Measurements from ENCODE around the gene PDGFB.

PDGFB gene

GRCh38 chr22:39277142-39277607 is 32.4 kb upstream of the PDGFB start:
- H3K79me2 ChIP-seq (ENCODE audit: low read length): no peaks in the 10 kb centered on the region
- no peaks in the 10 kb centered on the region for H3K9me2 ChIP-seq (replicated peaks; ENCODE audit: insufficient read depth, low read length)
- H3F3A ChIP-seq (ENCODE audit: insufficient read depth, low read length): peaks cover 3% of the 10 kb centered on the region; the same call in 1 of the 2 replicates
- peak overlapping the region; percentile 3; the same call in 1 of the 2 replicates for H2AFZ ChIP-seq (ENCODE audit: low read length)
- no peak for TF ChIP-seq EZH2 (optimal IDR thresholded peaks at IDR 0.05; ENCODE audit: low read depth, low read length)
- TF ChIP-seq EZH2phosphoT487 (IDR thresholded peaks at IDR 0.05; ENCODE audit: low read length): no peak
- TF ChIP-seq, protein P1, sequence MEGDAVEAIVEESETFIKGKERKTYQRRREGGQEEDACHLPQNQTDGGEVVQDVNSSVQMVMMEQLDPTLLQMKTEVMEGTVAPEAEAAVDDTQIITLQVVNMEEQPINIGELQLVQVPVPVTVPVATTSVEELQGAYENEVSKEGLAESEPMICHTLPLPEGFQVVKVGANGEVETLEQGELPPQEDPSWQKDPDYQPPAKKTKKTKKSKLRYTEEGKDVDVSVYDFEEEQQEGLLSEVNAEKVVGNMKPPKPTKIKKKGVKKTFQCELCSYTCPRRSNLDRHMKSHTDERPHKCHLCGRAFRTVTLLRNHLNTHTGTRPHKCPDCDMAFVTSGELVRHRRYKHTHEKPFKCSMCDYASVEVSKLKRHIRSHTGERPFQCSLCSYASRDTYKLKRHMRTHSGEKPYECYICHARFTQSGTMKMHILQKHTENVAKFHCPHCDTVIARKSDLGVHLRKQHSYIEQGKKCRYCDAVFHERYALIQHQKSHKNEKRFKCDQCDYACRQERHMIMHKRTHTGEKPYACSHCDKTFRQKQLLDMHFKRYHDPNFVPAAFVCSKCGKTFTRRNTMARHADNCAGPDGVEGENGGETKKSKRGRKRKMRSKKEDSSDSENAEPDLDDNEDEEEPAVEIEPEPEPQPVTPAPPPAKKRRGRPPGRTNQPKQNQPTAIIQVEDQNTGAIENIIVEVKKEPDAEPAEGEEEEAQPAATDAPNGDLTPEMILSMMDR (IDR thresholded peaks at IDR 0.05; ENCODE audit: low read length): no peak
- H3K27me3 ChIP-seq (replicated peaks; ENCODE audit: insufficient read depth, low read length): no peaks in the 10 kb centered on the region
- H3K27ac ChIP-seq (ENCODE audit: low read length): no peak overlapping the region
- H3K4me2 ChIP-seq (ENCODE audit: low read depth, low read length): peak overlapping the region; percentile 31
- peaks cover 22% of the 10 kb centered on the region for H3K4me1 ChIP-seq (ENCODE audit: low read length)
- H3K9ac ChIP-seq (ENCODE audit: low read length): no peak overlapping the region
- no peaks in the 10 kb centered on the region for H4K20me1 ChIP-seq (ENCODE audit: insufficient read depth, low read length)
- H3K4me3 ChIP-seq (ENCODE audit: low read length): no peak overlapping the region
- H3K36me3 ChIP-seq (replicated peaks; ENCODE audit: insufficient read depth, low read length): no peaks in the 10 kb centered on the region
- DNase-seq: peak; percentile 29
- H3K9me3 ChIP-seq (replicated peaks; ENCODE audit: insufficient read depth, low read length): no peaks in the 10 kb centered on the region

GRCh38 chr22:39276440-39277141 is 31.8 kb upstream of the PDGFB start:
- Histone ChIP-seq H4K20me1 (ENCODE audit: insufficient read depth, low read length) (no peaks in the 10 kb centered on the region), H3K9me3 (replicated peaks; ENCODE audit: insufficient read depth, low read length) (no peaks in the 10 kb centered on the region), H3K9ac (ENCODE audit: low read length) (no peak overlapping the region), H3K36me3 (replicated peaks; ENCODE audit: insufficient read depth, low read length) (no peaks in the 10 kb centered on the region), H3K9me2 (replicated peaks; ENCODE audit: insufficient read depth, low read length) (no peaks in the 10 kb centered on the region), H3F3A (ENCODE audit: insufficient read depth, low read length) (peaks cover 3% of the 10 kb centered on the region; the same call in 1 of the 2 replicates), H3K27ac (ENCODE audit: low read length) (no peak overlapping the region), H3K4me1 (ENCODE audit: low read length) (peaks cover 22% of the 10 kb centered on the region), H3K4me2 (ENCODE audit: low read depth, low read length) (peak overlapping the region; percentile 31; the same call in 1 of the 2 replicates), H2AFZ (ENCODE audit: low read length) (no peak overlapping the region), H3K27me3 (replicated peaks; ENCODE audit: insufficient read depth, low read length) (no peaks in the 10 kb centered on the region), H3K79me2 (ENCODE audit: low read length) (no peaks in the 10 kb centered on the region), H3K4me3 (ENCODE audit: low read length) (no peak overlapping the region)
- TF ChIP-seq EZH2phosphoT487 (IDR thresholded peaks at IDR 0.05; ENCODE audit: low read length) (no peak), EZH2 (optimal IDR thresholded peaks at IDR 0.05; ENCODE audit: low read depth, low read length) (no peak)
- TF ChIP-seq, protein P1 (IDR thresholded peaks at IDR 0.05; ENCODE audit: low read length): no peak
- DNase-seq: no peak

DNA sequence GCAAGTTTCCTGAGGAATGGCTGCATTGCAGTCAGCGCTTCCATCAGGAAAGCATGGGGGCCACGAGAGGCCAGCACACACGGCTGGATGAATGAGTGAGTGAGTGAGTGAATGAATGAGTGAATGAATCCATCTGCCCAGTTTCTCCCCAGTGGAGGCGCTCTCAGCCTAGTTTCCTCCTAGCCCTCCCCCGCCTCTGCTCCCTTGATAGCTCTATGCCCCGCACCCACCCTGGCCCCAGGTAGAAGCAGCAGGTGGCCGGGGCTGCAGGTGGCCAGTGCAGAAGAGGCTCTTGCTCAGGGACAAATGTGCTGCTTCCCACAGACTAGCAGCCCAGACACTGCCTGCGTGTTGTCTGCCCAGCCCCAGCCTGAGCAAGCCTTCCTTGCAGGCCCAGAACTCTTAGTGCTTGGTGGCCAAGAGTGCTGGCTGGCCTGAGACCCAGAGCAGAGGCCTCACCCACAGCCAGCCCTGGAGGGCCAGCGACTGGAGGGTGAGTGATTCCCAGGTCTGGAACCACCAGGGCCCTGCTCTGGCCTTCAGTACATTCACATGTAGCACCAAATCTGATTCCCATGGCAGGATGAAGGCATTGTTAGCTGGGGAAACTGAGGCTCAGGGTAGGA is 31.1 kb upstream of the PDGFB start:
- no peaks in the 10 kb centered on the region for H3K9me2 ChIP-seq (replicated peaks; ENCODE audit: insufficient read depth, low read length)
- no peaks in the 10 kb centered on the region for H3K36me3 ChIP-seq (replicated peaks; ENCODE audit: insufficient read depth, low read length)
- H3K9ac ChIP-seq (ENCODE audit: low read length): no peak overlapping the region
- DNase-seq: no peak
- H4K20me1 ChIP-seq (ENCODE audit: insufficient read depth, low read length): no peaks in the 10 kb centered on the region
- no peak overlapping the region for H2AFZ ChIP-seq (ENCODE audit: low read length)
- peaks cover 3% of the 10 kb centered on the region; the same call in 1 of the 2 replicates for H3F3A ChIP-seq (ENCODE audit: insufficient read depth, low read length)
- H3K4me1 ChIP-seq (ENCODE audit: low read length): peaks cover 22% of the 10 kb centered on the region
- no peaks in the 10 kb centered on the region for H3K79me2 ChIP-seq (ENCODE audit: low read length)
- no peak overlapping the region for H3K27ac ChIP-seq (ENCODE audit: low read length)
- no peak overlapping the region for H3K4me3 ChIP-seq (ENCODE audit: low read length)
- H3K9me3 ChIP-seq (replicated peaks; ENCODE audit: insufficient read depth, low read length): no peaks in the 10 kb centered on the region
- H3K27me3 ChIP-seq (replicated peaks; ENCODE audit: insufficient read depth, low read length): no peaks in the 10 kb centered on the region
- TF ChIP-seq, protein P1 (IDR thresholded peaks at IDR 0.05; ENCODE audit: low read length): no peak
- TF ChIP-seq EZH2 (optimal IDR thresholded peaks at IDR 0.05; ENCODE audit: low read depth, low read length) (no peak), EZH2phosphoT487 (IDR thresholded peaks at IDR 0.05; ENCODE audit: low read length) (no peak)
- H3K4me2 ChIP-seq (ENCODE audit: low read depth, low read length): no peak overlapping the region

All from MM.1S (cell line).